Psoas muscle (tissue), 8 donors: ENCODE measurements around the gene S1PR3. TPM values are rescaled to one million over a fixed set of nuclear protein-coding genes. Genes with fewer than 3 reads are reported as not detected.

Experiments
- ATAC-seq, 4 donors: fragments of 200-7000 bp; cut with Tn5 transposase; one replicate each; pipeline ENCODE4 v1.9.1; 2020; ENCODE audit warnings: moderate library complexity in 3 of 4, mild to moderate bottlenecking in 2 of 4
- DNase-seq, 2 donors: peaks; one replicate each; pipeline ENCODE4 v3.0.0-alpha.2; 2020
- H3K27ac ChIP-seq: fragments of 200-600 bp; one replicate; pipeline ENCODE4 v1.8.0; 2022
- H3K27me3 ChIP-seq, 3 donors: fragments of 200-600 bp in 1 of 3; one replicate each; pipeline versions ENCODE4 v1.6.1 to v1.8.0; 2013 to 2022; ENCODE audit warnings: low read length in 2 of 3, mild to moderate bottlenecking in 2 of 3, moderate library complexity in 1 of 3; ENCODE audit not compliant: insufficient read depth in 3 of 3
- H3K36me3 ChIP-seq, 2 donors: fragments of 200-600 bp in 1 of 2; one replicate each; pipeline versions ENCODE4 v1.6.1 to v1.8.0; 2013 to 2022; ENCODE audit warnings: low read depth in 1 of 2, mild to moderate bottlenecking in 1 of 2, moderate library complexity in 1 of 2; ENCODE audit not compliant: insufficient read depth in 1 of 2
- H3K4me1 ChIP-seq: fragments of 200-600 bp; one replicate; pipeline ENCODE4 v1.8.0; 2022
- H3K4me3 ChIP-seq: fragments of 200-600 bp; one replicate; pipeline ENCODE4 v1.8.0; 2022; ENCODE audit warnings: mild to moderate bottlenecking
- H3K9me3 ChIP-seq: fragments of 200-600 bp; one replicate; pipeline ENCODE4 v1.8.0; 2022
- CTCF ChIP-seq: fragments of 200-600 bp; IDR thresholded peaks from one replicate; pipeline ENCODE4 v1.8.0; 2022; ENCODE audit warnings: antibody characterized with exemption
- WGBS, 3 donors: extraction: QIAGEN DNeasy Blood & Tissue Kit; methylation state at CpG; one replicate each; pipeline versions ENCODE4 v1.1.6 to v1.1.7; 2013; 5-methylcytosine and 5-hydroxymethylcytosine counted together
- intact Hi-C, 2 donors: fragments of 100-400 bp; cut with DNase I; formaldehyde crosslinking; loops; one replicate each; pipeline versions ENCODE4 v1.11.0 to v1.14.2; 2022
- polyA plus RNA-seq, 3 donors: library from polyadenylated mRNA; stranded (reverse); fragments of 200-250 nt; gene quantifications; one replicate each; pipeline ENCODE4 v1.2.3, GENCODE V29; 2013
- total RNA-seq, 4 donors: library from RNA; stranded (reverse); fragmentation: NEBNext Ultra II Directional in 2 of 4; extraction: Animal tissue kit (Norgen Biotek cat#: 25700) in 2 of 4; gene quantifications; one replicate each; pipeline versions ENCODE4 v1.2.1 to v1.2.4, GENCODE V29; 2021 to 2023
- donor health status: healthy with polysubstance abuse.
- donor health status: DM: no; HTN: no; CAD: no; lungs with moderate emphysema.
- donor health status: Bipolar disorder and iron deficiency.
- donor health status: healthy.
- donor health status: DM: yes; HTN: yes; CAD: no.
- donor health status: DM: no; HTN: no; CAD: no.
- donor health status: DM: no; HTN: no; CAD: no.
- donor health status: DM: yes; HTN: yes; CAD: no.

S1PR3 gene
- total and polyA plus RNA-seq, 7 donors, result 2.3 to 5.2 (median 4.7) TPM

DNA sequence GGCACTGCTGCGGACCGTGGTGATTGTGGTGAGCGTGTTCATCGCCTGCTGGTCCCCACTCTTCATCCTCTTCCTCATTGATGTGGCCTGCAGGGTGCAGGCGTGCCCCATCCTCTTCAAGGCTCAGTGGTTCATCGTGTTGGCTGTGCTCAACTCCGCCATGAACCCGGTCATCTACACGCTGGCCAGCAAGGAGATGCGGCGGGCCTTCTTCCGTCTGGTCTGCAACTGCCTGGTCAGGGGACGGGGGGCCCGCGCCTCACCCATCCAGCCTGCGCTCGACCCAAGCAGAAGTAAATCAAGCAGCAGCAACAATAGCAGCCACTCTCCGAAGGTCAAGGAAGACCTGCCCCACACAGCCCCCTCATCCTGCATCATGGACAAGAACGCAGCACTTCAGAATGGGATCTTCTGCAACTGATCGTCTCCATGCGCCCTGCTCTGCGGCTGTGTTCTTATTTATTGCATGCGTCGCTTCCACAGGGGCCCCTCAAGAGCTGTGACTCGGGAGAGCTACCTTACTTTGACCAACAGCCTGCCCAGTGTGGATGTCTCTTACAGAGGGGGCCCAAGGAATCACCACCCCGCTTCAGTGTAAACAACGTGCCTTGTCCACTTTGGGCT is 10.8 kb downstream of the S1PR3 start:
- intact Hi-C loops, result loop anchor here (2.0 to 5.0 kb wide), 3 partner anchors 409 to 1325 kb away; no protein-coding TSS in a partner anchor
- no peak overlapping the region for H3K27ac ChIP-seq
- 93 to 95% (median 95%) methylated on average over 27 of the region's 27 CpGs for WGBS, 3 donors
- TF ChIP-seq CTCF, result no peak
- DNase-seq, result no peak
- H3K36me3 ChIP-seq, result no peaks in the 10 kb centered on the region
- H3K9me3 ChIP-seq, result no peaks in the 10 kb centered on the region
- no peaks in the 10 kb centered on the region for H3K4me1 ChIP-seq
- ATAC-seq, result no peak
- no peak overlapping the region for H3K4me3 ChIP-seq
- peaks cover 0 to 16% (median 0%) of the 10 kb centered on the region in 3 donors for H3K27me3 ChIP-seq

DNA sequence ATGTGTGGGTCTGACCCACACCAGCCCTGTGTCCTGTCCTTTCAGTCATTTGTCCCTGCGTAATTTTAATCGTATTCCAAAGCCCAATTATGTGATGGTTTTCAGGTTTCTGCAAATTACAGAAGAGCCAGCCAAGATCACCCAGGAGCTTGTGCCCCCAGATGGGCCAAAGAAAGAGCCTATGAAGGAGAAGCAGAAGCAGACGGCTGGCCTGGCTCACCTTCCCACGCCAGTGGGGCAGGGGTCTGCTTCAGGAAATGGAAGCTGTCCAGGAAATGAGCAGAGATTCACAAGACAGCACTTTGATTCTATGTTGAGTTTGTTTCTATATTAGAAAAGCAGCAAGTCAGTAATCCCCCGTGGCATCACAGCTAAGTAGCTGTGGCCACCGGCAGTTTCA is 11.7 kb downstream of the S1PR3 start:
- ATAC-seq (no peak), DNase-seq (no peak)
- peaks cover 0 to 16% (median 0%) of the 10 kb centered on the region in 3 donors for H3K27me3 ChIP-seq
- no peak for TF ChIP-seq CTCF
- H3K27ac ChIP-seq, result no peak overlapping the region
- no peaks in the 10 kb centered on the region for H3K36me3 ChIP-seq
- intact Hi-C loops, result loop anchor here (5.0 kb wide), 2 partner anchors 411 to 1326 kb away; no protein-coding TSS in a partner anchor
- 80 to 82% (median 80%) methylated on average over 6 of the region's 6 CpGs for WGBS, 3 donors
- H3K4me3 ChIP-seq, result no peak overlapping the region
- H3K9me3 ChIP-seq, result no peaks in the 10 kb centered on the region
- no peaks in the 10 kb centered on the region for H3K4me1 ChIP-seq

GRCh38 chr9:89005323-89005722 is 14.1 kb downstream of the S1PR3 start:
- 88 to 89% (median 89%) methylated on average over 9 of the region's 9 CpGs for WGBS, 3 donors
- ATAC-seq, result no peak
- H3K27ac ChIP-seq, result no peak overlapping the region
- no peaks in the 10 kb centered on the region for H3K36me3 ChIP-seq
- no peaks in the 10 kb centered on the region for H3K4me1 ChIP-seq
- no peak for DNase-seq
- no peak overlapping the region for H3K4me3 ChIP-seq
- intact Hi-C loops, result no loop called here
- peaks cover 0 to 16% (median 0%) of the 10 kb centered on the region in 3 donors for H3K27me3 ChIP-seq
- H3K9me3 ChIP-seq, result no peaks in the 10 kb centered on the region
- TF ChIP-seq CTCF, result no peak

DNA sequence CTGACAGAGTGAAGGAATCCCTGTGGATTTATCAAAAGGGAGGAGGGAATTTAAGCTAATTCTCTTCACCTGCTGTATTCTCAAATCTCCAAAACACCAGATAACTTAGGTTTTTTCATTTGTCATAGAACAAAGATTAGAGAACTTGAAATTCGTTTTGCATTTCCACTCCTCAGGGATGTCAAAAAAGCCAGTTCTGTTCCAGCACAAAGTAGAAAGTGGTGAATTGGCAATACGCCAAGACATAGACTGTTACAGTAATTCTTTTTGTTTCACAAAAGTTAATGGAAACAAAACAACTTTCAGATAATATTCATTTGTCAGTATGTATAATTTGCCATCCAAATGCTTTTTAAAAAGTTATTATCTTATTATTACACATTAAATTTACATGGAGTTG is 15.0 kb downstream of the S1PR3 start:
- TF ChIP-seq CTCF, result no peak
- Histone ChIP-seq H3K36me3 (no peaks in the 10 kb centered on the region), H3K9me3 (no peaks in the 10 kb centered on the region), H3K27me3 (peaks cover 0 to 13% (median 0%) of the 10 kb centered on the region in 3 donors), H3K4me3 (no peak overlapping the region), H3K4me1 (no peaks in the 10 kb centered on the region), H3K27ac (no peak overlapping the region)
- ATAC-seq (no peak), DNase-seq (no peak)
- WGBS, 3 donors, result 9 to 15% (median 10%) methylated on average over 2 of the region's 2 CpGs
- intact Hi-C loops, result no loop called here
